NCI-H187 treated with DMSO at 0.1 percent for 48 hours (cell line): ENCODE results near the gene SUGCT.

Source experiments
- DNase-seq: peaks from one replicate; lab custom pipeline; 2025; lab: John Stamatoyannopoulos, UW

Gene SUGCT

GRCh38 chr7:40329601-40330153, 194.9 kb downstream of the SUGCT start:
- peak; percentile 20 for DNase-seq

- DNase-seq = no peak
Measured at GRCh38 chr7:40330408-40330807, 195.6 kb downstream of the SUGCT start.

DNA sequence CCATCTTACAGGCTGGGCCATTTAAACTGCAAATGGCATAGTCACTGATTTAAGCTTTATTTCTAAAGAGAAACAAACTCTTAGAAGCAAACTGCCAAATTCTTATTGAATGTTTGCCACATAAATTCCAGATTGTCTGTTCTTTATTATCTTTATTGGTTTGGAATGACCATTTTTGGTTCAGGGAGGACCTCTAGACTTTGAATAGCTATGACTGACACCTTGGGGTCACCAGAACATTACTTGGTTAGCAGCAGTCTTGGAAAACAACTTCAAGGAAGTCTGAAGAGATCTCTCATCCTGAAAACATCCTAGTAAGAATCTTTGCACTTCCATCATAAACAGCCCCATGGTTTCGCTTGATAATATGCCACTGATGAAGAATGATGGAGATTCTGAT, 197.1 kb downstream of the SUGCT start:
- no peak for DNase-seq

DNA sequence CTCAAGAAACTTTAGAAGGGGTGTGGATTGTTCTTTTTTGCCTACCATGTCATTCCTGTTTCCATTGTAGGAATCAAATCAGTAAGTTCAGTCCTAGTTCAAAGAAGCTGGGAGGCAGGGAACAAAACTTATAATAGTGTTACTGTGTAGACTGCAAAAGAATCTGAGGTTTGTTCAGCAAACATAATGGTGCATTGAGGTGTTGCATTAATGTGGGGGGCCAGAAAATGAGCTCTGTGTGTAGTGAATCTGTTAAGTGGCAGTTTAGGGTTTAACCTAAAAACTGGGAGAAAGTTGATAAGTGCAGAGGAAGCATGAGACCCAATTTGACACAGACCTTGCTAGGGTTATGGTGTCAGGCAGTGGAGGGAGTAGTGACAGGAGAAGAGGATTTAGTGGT, 197.7 kb downstream of the SUGCT start:
- no peak for DNase-seq

DNA sequence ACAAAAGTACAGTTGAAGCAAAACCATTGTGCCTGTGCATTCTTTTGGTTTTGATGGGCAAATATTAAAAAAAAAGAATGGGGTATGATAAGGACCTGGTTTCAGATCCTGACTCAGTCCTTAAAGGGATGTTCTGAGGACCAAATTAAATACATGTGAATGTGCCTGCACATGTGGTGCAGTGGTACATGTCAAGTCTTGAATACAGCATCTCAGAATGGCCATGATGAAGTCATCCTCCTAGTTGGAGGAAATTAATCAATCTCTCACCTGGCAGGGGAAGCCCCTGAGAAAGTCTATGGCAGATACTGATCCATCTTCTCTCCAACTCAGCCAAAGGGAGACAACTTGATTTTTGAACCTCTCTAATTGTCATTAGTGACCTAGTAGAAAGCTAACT, 207.0 kb downstream of the SUGCT start:
- no peak for DNase-seq

DNA sequence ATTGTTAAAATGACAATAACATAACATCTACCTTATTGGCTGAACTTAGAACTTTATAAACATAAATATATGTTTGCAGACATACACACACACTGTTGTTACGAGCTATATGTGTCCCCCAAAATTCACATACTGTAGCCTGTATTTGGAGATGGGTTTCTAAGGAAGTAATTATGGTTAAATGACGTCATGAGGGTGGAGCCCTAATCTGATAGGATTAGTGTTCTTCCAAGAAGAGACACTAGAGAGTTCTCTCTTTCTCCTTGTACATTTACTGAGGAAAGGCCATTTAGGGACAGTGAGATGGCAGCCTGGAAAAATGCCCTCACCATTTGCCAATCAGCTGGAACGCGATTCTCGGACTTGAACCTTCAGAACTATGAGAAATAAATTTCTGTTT, 211.7 kb downstream of the SUGCT start:
- DNase-seq = no peak

DNA sequence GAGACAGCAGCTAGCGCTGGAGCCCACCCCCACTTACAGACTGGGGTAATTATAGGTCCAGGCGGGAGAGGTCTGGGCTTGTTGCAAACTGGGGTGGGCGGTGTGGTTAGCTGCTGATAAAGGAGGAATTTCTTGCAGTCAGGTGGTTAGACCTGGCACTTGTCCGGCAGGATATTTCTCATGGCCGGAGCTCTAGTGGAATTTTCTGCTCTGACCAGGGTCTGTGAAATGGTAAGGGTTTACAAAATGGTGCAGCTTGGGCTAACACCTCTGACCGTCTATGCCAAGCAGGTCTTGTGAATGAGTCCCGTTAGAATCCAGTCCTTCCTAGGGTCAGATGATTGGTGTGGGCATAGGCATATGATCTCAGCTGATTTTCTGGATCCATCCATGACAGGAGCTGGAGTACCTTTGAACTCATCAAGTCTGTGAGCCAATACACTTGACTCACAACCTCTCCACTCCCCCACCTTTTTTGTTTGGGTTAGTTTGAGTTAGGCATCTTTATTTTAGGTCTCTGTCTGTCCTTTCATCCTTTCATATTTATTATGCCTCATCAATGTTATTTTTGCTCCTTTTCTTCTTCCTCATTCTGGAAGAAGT, 213.4 kb downstream of the SUGCT start:
- no peak for DNase-seq

DNA sequence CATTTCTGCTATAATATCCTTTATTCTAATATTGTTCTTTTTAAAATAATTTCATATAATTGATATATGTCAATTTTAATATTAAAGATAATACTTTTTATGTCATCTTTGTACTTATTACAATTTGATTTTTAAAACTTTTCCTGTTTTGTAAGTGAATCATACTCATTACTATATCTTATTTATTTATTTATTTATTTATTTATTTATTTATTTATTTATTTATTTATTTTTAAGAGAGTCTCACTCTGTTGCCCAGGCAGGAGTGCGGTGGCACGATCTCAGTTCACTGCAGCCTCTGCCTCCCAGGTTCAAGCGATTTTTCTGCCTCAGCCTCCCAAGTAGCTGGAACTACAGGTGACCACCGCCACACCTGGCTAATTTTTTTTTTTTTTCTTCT, 215.3 kb downstream of the SUGCT start:
- DNase-seq = no peak

GRCh38 chr7:40354711-40355110, 219.9 kb downstream of the SUGCT start:
- no peak for DNase-seq

DNA sequence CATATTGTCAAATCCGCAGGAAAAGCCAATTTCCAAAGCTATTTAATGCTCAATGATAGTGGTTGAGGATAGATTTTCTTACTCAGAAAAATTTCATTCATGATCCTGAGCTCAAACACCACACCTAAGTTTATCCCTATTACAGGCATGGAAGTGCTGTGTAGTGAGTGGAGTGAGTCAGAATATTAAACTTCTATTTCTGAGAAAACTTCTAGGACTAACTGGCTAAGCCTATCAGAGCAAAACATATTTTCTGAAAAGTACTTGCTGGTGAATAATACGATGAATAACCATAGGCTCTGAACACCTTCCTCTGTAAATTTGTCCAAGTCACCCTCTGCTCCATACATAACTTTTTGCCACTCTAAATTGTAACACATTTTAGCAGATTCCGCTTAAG, 221.5 kb downstream of the SUGCT start:
- DNase-seq = no peak

GRCh38 chr7:40356871-40357709, 222.3 kb downstream of the SUGCT start:
- no peak for DNase-seq

DNA sequence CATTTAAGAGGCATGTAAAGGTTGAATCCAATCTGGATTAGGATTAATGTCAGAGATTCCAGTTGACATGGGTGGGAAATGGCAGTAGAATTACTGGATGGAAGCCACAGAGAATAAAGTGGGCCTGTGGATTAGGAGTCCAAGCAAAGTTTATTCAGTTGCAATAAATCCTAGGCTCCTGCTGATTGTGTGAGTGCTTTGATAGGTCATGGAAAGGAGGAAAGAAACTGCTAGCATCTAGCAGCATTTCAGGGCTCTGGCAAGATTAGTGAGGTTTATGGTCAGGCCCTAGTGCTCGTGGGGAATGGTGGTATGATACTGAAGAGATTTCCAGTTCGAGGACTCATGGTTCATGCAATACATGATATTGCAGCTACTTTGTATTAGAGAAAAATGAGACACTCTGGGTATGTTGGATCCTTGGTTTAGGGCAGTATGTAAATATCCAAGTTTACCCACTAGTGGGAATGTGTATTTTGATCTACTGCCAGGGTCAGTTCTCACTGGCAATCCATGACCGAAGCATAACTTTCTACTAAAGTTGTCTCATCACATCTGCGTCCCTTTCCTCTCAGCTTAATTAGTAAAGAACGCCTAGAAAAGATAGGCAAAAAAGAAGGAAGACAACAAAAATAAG, 235.0 kb downstream of the SUGCT start:
- no peak for DNase-seq

DNA sequence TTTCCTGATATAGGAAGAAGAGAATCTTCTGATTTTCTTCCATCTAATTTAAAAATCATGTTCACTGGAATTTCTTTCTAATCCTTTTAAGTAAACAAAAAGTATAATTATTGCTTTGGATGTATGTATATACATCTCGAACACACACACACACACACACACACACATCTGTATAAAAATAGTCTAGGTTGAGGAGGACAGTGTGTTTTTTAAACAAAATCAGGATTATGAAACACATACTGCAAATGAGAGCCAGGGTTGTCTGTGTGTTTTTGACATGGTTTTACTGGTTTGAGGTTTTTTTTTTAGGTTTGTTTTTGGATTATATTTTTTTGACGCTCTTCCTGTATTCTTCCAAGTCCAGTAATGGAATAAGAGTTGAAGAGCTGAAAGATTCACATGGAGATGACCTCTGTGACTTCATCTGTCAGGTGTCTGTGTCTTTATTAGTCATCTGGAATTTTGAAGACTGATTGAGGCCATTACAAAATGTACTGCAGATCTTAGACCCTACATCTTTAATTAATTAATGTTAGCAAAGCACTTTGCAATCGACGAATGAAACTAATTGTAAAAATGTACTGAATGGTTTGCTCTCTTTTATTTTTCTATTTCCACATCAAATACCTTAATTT, 237.1 kb downstream of the SUGCT start:
- DNase-seq = no peak

DNA sequence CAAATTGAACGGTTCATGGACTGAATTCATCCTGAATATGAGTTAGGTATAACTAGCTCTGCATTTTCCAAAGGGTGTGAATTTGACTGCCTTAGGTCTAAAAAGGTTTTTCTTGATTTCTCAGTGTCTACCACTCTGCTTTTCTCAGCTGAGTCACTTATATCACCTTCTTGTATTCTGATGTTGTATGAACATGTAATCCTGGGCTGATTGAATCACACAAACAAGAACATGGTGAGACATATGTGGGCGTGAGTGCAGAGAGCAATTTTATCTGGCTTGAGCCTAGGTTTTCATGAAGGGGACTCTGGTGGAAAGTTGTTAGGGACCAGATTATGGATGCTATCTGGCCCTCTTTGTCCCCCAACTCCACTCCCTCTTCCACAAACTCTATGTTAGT, 239.8 kb downstream of the SUGCT start:
- DNase-seq = no peak

DNA sequence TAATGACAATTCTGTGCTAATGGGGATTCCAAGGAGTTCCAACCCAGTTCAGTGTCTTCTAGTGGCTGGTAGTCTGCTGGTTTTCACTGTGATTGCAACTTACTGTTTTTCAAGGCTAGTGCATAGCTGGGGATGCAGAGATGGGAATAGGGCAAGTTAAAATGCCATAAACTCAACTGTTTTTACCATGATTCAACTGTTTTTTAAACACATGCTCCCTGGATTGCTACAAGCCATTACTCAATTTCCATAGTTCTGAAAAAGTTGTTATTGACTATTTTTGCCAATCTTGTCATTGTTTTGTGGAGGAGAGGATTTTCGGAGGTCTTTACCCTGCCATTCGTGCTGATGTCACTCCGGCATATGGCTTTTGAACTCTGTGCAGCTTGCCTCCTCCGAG, 245.3 kb downstream of the SUGCT start:
- DNase-seq = no peak

GRCh38 chr7:40382145-40382544, 247.3 kb downstream of the SUGCT start:
- no peak for DNase-seq

DNA sequence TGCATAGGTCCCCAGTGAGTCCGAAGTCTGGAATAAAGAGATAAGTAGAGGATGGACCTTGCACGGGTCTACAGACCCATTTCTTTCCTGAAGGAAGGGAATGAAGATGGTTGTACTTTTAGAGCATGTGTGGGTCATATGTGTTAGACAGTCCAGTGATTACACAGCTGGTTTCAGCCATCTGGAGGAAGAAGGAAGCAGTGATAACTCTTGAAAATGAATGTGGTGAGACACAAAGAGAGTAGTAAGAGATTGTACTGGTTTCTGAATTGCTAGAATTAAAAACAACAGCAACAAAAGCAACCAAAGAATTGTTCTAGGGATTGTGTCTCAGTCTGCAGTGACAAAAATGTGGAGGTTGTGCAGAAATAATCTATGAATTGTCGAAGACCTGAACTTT, 258.9 kb downstream of the SUGCT start:
- no peak for DNase-seq

DNA sequence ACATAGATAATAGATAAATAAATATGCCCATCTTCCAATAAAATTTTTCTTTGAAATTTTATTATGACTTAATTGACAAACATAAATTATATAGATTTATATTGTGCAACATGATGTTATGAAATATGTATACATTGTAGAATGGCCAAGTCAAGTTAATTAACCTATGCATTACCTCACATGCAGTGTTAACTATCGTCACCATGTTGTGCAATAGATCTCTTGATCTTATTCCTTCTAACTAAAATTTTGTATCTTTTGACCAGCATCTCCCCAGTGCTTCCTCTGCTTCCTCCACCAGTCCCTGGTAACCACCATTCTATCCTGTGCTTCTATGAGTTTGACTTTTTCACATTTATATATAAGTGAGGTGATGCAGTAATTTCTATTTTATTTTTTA, 259.6 kb downstream of the SUGCT start:
- no peak for DNase-seq

DNA sequence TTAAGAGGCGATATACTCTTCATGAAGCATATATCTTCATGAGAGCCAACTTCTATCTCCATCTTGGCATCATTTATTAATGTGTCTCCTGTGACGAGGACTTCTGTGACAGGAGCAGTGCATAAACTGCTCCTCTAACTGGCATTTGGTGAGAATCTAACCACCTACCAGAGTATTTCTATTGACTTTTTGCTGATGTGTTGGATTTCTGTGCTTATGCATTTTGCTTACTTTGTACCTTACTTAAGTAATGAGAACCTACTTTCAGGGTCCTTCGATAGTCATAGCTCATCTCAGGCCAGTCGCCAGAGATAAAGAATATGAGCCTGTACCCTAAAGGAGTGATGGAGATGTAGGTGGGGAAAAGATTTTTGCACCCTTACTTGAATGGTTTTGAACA, 265.7 kb downstream of the SUGCT start:
- DNase-seq = no peak

DNA sequence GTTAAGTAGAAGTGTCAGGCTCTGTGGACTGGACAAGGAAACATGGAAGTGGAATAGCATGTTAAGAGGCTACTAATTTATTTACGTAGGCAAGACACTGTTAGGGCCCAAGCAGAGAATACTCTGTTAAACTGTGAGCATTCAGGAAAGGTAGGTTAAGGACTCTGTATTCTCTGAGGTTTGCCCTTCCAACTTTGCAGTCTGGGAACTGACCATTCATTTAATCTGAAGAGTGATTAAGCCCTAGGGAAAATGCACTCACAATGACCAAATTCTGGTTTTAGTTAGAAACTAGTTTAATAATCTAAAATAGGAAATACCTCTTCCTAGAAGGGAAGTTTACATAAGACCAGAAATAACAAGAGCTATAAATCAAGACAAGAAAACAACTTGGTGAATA, 266.6 kb downstream of the SUGCT start:
- DNase-seq = no peak

- DNase-seq = no peak
Measured at GRCh38 chr7:40402661-40403060, 267.9 kb downstream of the SUGCT start.

DNA sequence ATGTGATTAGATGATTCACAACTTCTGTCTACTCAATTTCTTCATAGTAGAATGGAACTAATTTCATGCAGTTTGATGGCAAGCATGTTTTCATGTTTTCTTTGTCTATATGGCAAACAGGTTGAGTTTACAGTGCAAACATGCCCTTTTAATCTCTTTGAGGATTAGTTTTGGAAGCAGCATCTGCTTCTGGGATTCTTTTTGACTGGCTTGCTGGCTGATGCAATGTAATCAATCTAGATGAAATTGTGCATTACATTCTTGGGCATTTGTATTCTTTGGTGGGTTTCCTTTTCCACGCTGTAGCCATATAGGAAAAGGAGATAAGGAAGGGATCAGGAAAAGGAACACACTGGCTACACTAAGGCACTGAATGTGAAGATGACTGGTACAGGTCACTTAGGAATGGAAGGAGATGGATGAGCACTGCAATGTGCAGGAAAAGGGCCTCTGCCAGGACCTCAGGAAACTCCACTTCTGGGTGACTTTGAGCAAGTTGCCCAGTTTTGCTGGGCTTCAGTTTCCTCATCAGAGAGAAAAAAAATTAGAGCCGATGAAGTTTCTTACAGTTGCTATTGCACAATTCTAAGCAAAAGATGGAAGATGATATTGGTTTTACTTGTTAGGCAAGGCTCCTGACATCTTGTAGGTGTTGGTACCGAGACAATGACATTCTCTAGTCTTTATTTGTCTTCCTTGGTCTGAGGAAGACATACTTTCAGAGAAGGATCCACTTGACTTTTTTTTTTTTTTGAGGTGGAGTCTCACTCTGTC, 269.1 kb downstream of the SUGCT start:
- DNase-seq = no peak
